Measurements from ENCODE around the gene PKD1L1.

GRCh38 chr7:47815867-47816266, 132.4 kb downstream of the PKD1L1 start:
- TF ChIP-seq, protein P1, sequence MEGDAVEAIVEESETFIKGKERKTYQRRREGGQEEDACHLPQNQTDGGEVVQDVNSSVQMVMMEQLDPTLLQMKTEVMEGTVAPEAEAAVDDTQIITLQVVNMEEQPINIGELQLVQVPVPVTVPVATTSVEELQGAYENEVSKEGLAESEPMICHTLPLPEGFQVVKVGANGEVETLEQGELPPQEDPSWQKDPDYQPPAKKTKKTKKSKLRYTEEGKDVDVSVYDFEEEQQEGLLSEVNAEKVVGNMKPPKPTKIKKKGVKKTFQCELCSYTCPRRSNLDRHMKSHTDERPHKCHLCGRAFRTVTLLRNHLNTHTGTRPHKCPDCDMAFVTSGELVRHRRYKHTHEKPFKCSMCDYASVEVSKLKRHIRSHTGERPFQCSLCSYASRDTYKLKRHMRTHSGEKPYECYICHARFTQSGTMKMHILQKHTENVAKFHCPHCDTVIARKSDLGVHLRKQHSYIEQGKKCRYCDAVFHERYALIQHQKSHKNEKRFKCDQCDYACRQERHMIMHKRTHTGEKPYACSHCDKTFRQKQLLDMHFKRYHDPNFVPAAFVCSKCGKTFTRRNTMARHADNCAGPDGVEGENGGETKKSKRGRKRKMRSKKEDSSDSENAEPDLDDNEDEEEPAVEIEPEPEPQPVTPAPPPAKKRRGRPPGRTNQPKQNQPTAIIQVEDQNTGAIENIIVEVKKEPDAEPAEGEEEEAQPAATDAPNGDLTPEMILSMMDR (IDR thresholded peaks at IDR 0.05), result no peak
- no peak for TF ChIP-seq ZFX (IDR thresholded peaks at IDR 0.05; ENCODE audit: borderline replicate concordance)

Data from 22Rv1 (cell line).